Measurements from ENCODE around the gene DSCAML1. TPM values are rescaled to one million over a fixed set of nuclear protein-coding genes. Genes with fewer than 3 reads are reported as not detected.

The DSCAML1 gene
- total RNA-seq, 1 experiment from 2014 or later = not detected

- DNase-seq (ENCODE audit: low read depth) = no peak
Measured at GRCh38 chr11:117662671-117663269, 134.2 kb downstream of the DSCAML1 start.

GRCh38 chr11:117662255-117662654 is 134.8 kb downstream of the DSCAML1 start:
- no peak for DNase-seq (ENCODE audit: low read depth)

- no peak for DNase-seq (ENCODE audit: low read depth)
Measured at GRCh38 chr11:117658809-117659208, 138.2 kb downstream of the DSCAML1 start.

GRCh38 chr11:117657794-117658193 is 139.2 kb downstream of the DSCAML1 start:
- DNase-seq (ENCODE audit: low read depth) = no peak

DNA sequence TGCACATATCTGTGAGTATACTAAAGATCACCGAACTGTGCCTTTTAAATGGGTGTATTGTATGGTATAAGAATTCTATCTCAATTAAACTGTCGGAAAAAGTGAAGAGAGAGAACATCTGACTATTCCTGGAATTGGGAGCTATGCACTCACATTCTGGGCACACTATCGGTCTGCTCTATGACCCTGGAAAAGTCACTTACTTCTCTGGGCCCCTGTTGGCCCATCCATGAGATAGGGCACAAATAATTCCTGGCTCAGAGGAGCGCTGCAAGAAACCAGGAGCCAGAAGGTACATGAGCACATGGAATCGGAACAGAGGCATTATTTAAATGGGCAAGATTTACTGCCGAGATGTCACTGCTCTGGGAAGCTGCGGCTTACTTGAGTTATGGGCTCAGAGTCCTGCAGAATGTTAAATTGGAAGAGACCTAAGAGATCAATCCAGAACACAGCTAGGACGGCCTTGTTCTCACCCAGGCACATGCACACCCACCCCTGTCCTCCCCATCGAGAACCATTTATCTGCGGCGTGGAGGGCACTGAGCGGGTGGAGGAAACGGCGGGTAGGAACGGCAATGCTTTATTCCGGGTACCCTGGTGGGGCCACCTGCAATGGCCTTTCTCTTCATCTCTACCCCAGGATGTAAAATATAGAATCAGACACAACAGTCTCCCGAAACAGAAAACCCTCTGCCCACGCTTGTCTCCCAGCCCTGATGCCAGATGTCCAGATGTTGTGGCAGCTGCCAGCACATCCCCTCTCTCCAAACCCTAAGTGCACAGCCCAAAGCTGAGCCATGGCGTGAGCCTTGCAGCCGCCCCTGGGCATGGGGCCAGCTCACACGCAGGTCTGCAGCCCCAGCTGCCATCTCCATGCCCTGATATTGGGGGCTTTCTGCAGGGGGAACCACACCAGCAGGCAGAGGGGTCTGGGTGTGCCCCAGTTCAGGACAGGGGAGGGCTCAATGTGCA is 142.4 kb downstream of the DSCAML1 start:
- no peak for DNase-seq (ENCODE audit: low read depth)

DNA sequence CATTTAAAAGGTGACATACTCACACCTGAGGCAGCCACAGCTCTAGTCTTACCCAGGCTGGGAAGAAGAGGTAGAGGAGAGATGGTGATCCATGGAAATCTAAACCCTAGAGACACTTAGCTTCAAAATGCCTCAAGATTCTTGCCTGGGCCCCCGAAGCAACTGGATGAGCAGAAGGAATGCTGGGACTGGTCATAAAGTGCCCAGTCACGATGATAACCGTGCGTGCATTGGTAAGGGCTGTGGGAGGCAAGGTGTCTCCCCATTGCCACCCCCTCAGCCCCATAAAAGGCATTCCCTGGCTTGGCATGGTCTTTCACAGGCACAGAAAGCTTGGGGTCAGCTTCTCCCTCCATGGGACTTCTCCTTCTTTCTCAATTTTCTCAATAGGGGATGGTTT is 144.5 kb downstream of the DSCAML1 start:
- no peak for DNase-seq (ENCODE audit: low read depth)

DNA sequence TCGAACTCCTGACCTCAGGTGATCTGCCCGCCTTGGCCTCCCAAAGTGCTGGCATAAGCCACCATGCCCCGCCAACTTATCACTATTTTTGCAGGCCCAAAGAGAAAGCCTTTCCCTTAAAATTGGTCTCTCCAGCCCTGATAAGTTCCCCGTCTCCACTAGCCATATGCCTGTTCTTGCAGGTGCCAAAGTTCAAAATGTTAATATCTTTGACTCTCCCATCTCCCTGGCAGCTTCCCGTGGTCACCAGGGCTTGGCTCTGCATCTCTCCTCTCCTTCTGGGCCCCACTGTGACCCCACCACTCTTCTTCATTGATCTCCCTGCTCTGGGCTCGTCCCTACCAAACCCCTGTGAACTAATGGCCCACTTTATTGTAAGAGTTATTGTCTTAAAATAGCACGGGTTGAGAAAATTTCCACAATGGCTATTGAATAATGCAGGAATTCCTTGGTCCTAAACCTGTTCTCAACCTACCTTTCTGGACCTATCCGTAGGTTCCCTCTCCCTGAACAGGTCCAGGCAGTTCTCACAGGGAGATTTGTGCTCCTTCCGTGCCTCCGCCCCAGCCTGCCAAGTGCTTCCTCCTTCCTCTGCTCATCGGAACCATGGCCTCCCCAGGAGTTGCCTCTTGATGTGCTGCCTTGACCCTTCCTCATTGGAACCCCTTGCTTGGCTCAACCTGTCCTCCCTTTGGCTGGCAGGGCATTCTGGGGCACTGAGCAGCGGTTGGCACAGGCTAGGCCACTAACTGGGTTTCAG is 147.5 kb downstream of the DSCAML1 start:
- DNase-seq (ENCODE audit: low read depth) = no peak

- no peak for DNase-seq (ENCODE audit: low read depth)
Measured at GRCh38 chr11:117647872-117648271, 149.1 kb downstream of the DSCAML1 start.

GRCh38 chr11:117647207-117647606 is 149.8 kb downstream of the DSCAML1 start:
- DNase-seq (ENCODE audit: low read depth) = no peak

GRCh38 chr11:117646411-117646810 is 150.6 kb downstream of the DSCAML1 start:
- no peak for DNase-seq (ENCODE audit: low read depth)

DNA sequence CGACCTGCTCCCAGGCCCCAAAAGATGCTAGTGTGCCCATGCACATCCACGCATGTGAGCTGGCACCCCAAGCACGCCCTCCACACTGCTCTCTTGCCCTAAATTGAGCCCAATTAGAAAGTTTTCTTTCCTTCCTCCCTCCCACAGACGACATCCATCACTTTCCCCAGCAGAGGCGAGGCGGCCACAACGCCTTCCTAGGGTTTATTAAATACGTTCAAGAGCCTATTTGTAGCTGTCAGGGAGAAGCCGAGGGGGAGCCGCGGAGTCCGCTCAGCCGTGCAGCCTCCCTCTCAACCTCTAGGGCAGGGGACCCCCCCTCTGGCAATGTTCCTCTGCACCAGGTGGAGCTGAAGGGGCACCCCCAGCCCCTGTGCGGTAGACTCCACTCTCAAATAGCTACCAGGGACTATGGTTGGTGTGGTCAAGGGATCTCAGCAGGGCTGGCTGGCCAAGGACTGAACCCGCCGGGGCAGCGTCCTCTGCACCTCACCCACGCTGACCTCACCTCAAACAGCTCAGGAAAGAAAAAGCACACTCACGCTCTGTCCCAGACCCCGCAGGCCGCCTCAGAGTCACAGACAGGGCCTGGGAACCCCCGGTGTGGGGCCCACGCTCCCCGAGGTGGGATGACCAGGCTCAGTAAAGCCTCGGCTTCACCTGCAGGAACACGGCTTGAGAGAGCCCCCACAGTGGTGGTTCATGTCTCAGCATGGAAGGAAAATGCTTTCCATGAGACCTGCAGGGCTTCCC is 152.4 kb downstream of the DSCAML1 start:
- no peak for DNase-seq (ENCODE audit: low read depth)

DNA sequence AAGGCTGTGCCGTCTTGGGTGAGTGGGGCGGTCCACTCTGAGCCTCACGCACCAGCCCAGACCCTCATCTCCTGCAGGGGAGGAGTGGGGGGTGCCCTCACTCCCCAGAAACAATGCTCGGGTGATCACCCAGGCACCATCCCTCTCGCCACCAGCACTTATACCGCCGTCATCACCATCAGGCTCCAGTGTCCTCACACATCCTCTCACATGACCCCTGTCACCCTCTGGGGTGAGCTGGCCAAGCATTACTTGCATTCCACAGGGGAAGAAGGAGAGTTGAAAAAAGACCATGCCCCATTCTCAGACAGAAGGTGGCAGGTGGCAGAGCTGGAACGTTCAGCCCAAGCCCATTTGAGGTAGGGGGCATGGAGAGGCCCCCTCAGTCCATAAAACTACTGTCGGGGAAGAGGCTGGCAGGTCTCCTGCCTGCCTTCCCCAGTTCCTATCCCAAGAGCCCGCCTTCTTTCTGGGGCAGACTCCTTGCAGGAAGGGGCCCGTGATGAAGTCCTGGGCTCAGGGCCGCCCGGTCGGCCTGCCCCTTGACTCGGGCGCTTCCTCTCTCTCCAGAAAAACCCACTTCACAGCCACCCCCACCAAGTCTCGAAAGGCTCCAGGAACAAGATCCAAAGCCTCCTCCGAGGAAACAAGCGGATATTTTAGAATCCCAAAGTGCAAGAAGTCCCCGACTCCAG is 153.3 kb downstream of the DSCAML1 start:
- no peak for DNase-seq (ENCODE audit: low read depth)

GRCh38 chr11:117642835-117643234 is 154.2 kb downstream of the DSCAML1 start:
- no peak for DNase-seq (ENCODE audit: low read depth)

DNA sequence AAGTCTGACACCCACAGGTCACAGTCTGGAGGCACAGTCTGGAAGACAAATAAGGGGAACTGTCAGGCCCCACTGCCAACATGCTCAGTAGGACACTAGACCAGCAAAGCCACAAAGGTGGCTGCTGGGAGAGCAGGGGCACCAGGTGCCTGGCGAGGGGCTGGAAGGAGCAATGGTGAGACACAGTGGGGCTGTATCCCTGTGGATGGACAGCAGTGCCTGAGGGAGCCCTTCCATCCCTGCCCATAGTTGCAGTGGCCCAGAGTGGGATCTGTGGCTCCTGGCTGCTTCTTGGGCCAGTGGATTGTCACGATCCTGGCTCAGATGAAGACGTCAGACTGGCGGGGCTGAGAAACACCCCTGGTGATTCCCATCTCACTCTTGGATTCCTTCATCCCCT is 154.6 kb downstream of the DSCAML1 start:
- no peak for DNase-seq (ENCODE audit: low read depth)

GRCh38 chr11:117641008-117641915 is 155.8 kb downstream of the DSCAML1 start:
- DNase-seq (ENCODE audit: low read depth) = no peak

DNA sequence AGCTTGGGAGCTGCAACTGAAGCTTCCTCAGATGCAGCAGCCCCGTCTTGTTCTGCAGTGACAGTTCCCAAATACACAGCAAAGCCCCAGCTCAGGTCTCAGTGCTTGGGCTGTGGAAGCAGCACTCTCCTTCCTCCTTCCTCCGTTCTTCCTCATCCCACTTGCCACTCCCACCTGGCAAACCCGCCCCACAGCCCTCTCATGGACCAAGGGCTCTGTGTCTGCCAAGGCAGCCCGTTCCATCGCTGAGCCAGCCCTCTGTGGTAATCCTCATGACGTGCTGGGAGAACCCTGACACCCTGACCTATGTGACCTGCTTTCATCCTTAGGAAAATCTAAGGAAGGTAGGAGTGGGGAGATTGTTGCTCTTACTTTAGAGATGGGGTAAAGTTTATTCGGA is 157.0 kb downstream of the DSCAML1 start:
- DNase-seq (ENCODE audit: low read depth) = no peak

- DNase-seq (ENCODE audit: low read depth) = no peak
Measured at GRCh38 chr11:117639601-117640000, 157.4 kb downstream of the DSCAML1 start.

DNA sequence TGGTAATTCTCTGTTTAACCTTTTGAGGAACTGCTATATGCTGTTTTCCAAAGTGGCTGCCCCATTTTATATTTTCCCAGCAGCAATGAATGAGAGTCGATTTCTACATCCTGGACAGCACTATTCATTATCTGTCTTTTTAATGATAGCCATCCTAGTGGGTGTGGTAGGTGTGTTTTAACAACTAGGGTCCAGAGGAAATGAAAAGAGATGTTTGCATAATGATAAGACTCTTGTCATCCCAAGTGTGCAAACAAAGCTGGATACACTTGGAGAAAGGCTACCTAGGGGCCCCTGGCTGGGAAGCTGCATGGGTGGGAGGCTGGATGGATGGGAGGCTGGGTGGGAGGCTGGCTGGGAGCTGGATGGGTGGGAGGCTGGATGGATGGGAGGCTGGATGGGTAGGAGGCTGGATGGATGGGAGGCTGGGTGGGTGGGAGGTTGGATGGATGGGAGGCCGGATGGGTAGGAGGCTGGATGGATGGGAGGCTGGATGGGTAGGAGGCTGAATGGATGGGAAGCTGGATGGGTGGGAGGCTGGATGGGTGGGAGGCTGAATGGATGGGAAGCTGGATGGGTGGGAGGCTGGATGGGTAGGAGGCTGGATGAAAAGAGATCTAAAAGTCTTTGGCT is 158.0 kb downstream of the DSCAML1 start:
- no peak for DNase-seq (ENCODE audit: low read depth)
